ENCODE measurements around the gene FARS2.

DNA sequence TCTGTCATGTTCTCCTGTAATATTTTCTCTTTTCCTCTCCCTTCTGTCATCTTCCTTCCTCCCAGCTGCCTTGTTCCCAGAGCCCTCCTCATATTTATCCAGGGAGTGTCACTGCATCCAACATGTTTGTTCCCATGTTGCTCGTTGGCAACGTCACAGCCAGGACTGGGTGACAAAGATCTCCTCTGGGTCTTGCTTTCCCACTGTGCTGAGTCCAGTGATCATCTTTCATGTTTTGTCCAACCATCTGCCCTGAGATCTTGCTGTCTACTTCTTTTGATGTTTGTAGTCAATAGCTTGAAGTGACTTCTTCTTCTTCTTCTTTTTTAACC lies 26.6 kb downstream of the FARS2 start:
- TF ChIP-seq CC2D1A (IDR thresholded peaks at IDR 0.05) (no peak), EZH2 (IDR thresholded peaks at IDR 0.05; ENCODE audit: borderline replicate concordance, low read depth, low read length) (no peak), POLR2H (tag; IDR thresholded peaks at IDR 0.05; ENCODE audit: low read depth) (no peak), ARNT (IDR thresholded peaks at IDR 0.05) (no peak), ZNF764 (CRISPR knock-in tag; IDR thresholded peaks at IDR 0.05; ENCODE audit: low read depth) (no peak), POLR2AphosphoS5 (IDR thresholded peaks at IDR 0.05; ENCODE audit: control insufficient read depth, insufficient read depth, low read depth, low read length) (no peak), XRCC4 (IDR thresholded peaks at IDR 0.05; ENCODE audit: extremely low read depth, insufficient read depth, insufficient read length) (no peak), ZNF263 (CRISPR knock-in tag; IDR thresholded peaks at IDR 0.05; ENCODE audit: borderline replicate concordance) (no peak), KDM1A (IDR thresholded peaks at IDR 0.05) (no peak)
- TF ChIP-seq, protein P1, sequence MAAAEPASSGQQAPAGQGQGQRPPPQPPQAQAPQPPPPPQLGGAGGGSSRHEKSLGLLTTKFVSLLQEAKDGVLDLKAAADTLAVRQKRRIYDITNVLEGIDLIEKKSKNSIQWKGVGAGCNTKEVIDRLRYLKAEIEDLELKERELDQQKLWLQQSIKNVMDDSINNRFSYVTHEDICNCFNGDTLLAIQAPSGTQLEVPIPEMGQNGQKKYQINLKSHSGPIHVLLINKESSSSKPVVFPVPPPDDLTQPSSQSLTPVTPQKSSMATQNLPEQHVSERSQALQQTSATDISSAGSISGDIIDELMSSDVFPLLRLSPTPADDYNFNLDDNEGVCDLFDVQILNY (CRISPR knock-in tag; IDR thresholded peaks at IDR 0.05) = no peak
- TF ChIP-seq, protein P2, sequence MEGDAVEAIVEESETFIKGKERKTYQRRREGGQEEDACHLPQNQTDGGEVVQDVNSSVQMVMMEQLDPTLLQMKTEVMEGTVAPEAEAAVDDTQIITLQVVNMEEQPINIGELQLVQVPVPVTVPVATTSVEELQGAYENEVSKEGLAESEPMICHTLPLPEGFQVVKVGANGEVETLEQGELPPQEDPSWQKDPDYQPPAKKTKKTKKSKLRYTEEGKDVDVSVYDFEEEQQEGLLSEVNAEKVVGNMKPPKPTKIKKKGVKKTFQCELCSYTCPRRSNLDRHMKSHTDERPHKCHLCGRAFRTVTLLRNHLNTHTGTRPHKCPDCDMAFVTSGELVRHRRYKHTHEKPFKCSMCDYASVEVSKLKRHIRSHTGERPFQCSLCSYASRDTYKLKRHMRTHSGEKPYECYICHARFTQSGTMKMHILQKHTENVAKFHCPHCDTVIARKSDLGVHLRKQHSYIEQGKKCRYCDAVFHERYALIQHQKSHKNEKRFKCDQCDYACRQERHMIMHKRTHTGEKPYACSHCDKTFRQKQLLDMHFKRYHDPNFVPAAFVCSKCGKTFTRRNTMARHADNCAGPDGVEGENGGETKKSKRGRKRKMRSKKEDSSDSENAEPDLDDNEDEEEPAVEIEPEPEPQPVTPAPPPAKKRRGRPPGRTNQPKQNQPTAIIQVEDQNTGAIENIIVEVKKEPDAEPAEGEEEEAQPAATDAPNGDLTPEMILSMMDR (IDR thresholded peaks at IDR 0.05 in 2 of 3, conservative IDR thresholded peaks at IDR 0.05 in 1 of 3; ENCODE audit: insufficient read depth in 2 of 3, low read depth in 1 of 3, low read length in 3 of 3) = no peak
